A673 (cell line): ENCODE measurements around the gene LAGE3. TPM values are rescaled to one million over a fixed set of nuclear protein-coding genes. Genes with fewer than 3 reads are reported as not detected.

Experiments
- BruUV-seq: library from RNA; stranded (reverse); fragments of 400-500 nt; replicated peaks from 2 replicates; lab custom pipeline; 2021; lab: Mats Ljungman, UMichigan
- CTCF ChIA-PET: fragments of 300-600 bp; sonication (Branson Sonifier 250); formaldehyde crosslinking; loops from one replicate; lab custom pipeline; 2022; ENCODE audit warnings: antibody characterized with exemption; lab: Charles Lee
- POLR2A ChIA-PET: fragments of 300-600 bp; sonication (Branson Sonifier 250); formaldehyde crosslinking; loops from one replicate; lab custom pipeline; 2022; ENCODE audit warnings: antibody characterized with exemption; ENCODE audit not compliant: low non-redundant PET; lab: Charles Lee
- DNase-seq: peaks from one replicate; pipeline ENCODE4 v3.0.0-alpha.2; 2015; ENCODE audit warnings: low spot score
- H3K27ac ChIP-seq: fragments of 200-600 bp; sonication (generic); 2 replicates; pipeline ENCODE4 v1.5.1; 2016; ENCODE audit warnings: mixed run types, low read depth, mild to moderate bottlenecking, mixed read lengths, antibody characterized with exemption, low read length; ENCODE audit not compliant: poor library complexity, severe bottlenecking
- H3K27me3 ChIP-seq: fragments of 200-600 bp; sonication (generic); replicated peaks from 2 replicates; pipeline ENCODE4 v1.6.1; 2017; ENCODE audit warnings: mixed run types, low read depth, mild to moderate bottlenecking, mixed read lengths, antibody characterized with exemption, low read length; ENCODE audit not compliant: insufficient read depth, poor library complexity
- H3K36me3 ChIP-seq: fragments of 200-600 bp; sonication (generic); 2 replicates; pipeline ENCODE4 v1.6.1; 2016; ENCODE audit warnings: mixed run types, mild to moderate bottlenecking, mixed read lengths, antibody characterized with exemption, low read length; ENCODE audit not compliant: insufficient read depth, poor library complexity, severe bottlenecking
- H3K4me1 ChIP-seq: fragments of 200-600 bp; sonication (generic); 2 replicates; pipeline ENCODE4 v1.6.1; 2017; ENCODE audit warnings: mixed run types, mild to moderate bottlenecking, mixed read lengths, antibody characterized with exemption, low read length; ENCODE audit not compliant: insufficient read depth, poor library complexity, severe bottlenecking
- H3K4me3 ChIP-seq: fragments of 200-600 bp; sonication (generic); 2 replicates; pipeline ENCODE4 v1.5.1; 2016; ENCODE audit warnings: low read depth, mixed run types, mild to moderate bottlenecking, mixed read lengths, low read length; ENCODE audit not compliant: poor library complexity, severe bottlenecking
- H3K9me3 ChIP-seq: fragments of 200-600 bp; sonication (generic); 2 replicates; pipeline ENCODE4 v1.6.1; 2016; ENCODE audit warnings: mixed run types, low read depth, mild to moderate bottlenecking, mixed read lengths, antibody characterized with exemption, low read length; ENCODE audit not compliant: poor library complexity, severe bottlenecking
- CTCF ChIP-seq: fragments of 300-800, 200-600 bp; sonication (generic); conservative IDR thresholded peaks from 2 replicates; pipeline ENCODE4 v1.5.1; 2017; ENCODE audit warnings: low read depth, mild to moderate bottlenecking, antibody characterized with exemption, low read length, moderate library complexity, mixed read lengths
- EZH2 ChIP-seq: fragments of 200-600 bp; sonication (generic); IDR thresholded peaks from 2 replicates; pipeline ENCODE4 v1.6.1; 2017; ENCODE audit warnings: borderline replicate concordance, low read depth, mild to moderate bottlenecking, mixed read lengths, antibody characterized with exemption, low read length; ENCODE audit not compliant: poor library complexity, severe bottlenecking
- intact Hi-C: fragments of 100-400 bp; cut with micrococcal nuclease; formaldehyde crosslinking; loops from one replicate; pipeline ENCODE4 v1.10.0; 2022; ENCODE audit not compliant: unreplicated experiment
- total RNA-seq: library from RNA; stranded (reverse); gene quantifications from 2 replicates; pipeline ENCODE4 v1.2.3, GENCODE V29; 2021

LAGE3 gene
- total RNA-seq, 1 experiment from 2014 or later, result 34.6 TPM

GRCh38 chrX:154525606-154526490 lies 46.8 kb upstream of the LAGE3 start:
- BruUV-seq, result no TSS peak
- Histone ChIP-seq H3K4me3 (no peak overlapping the region), H3K4me1 (peaks cover 9% of the 10 kb centered on the region), H3K27ac (no peak overlapping the region), H3K36me3 (no peaks in the 10 kb centered on the region), H3K27me3 (no peaks in the 10 kb centered on the region), H3K9me3 (no peaks in the 10 kb centered on the region)
- ChIA-PET CTCF (no interaction called here), POLR2A (no interaction called here)
- DNase-seq, result no peak
- TF ChIP-seq EZH2 (no peak), CTCF (no peak)
- intact Hi-C loops, result no loop called here

- H3K27ac ChIP-seq, result no peak overlapping the region
- ChIA-PET POLR2A (no interaction called here), CTCF (no interaction called here)
- H3K9me3 ChIP-seq, result no peaks in the 10 kb centered on the region
- H3K4me1 ChIP-seq, result no peaks in the 10 kb centered on the region
- H3K4me3 ChIP-seq, result no peak overlapping the region
- intact Hi-C loops, result no loop called here
- H3K36me3 ChIP-seq, result no peaks in the 10 kb centered on the region
- H3K27me3 ChIP-seq, result no peaks in the 10 kb centered on the region
- TF ChIP-seq EZH2 (no peak), CTCF (no peak)
- no TSS peak for BruUV-seq
- no peak for DNase-seq
Observed at GRCh38 chrX:154519389-154519788, 40.3 kb upstream of the LAGE3 start.

GRCh38 chrX:154517101-154517781 lies 38.2 kb upstream of the LAGE3 start:
- H3K27me3 ChIP-seq, result no peaks in the 10 kb centered on the region
- intact Hi-C loops, result no loop called here
- peak overlapping the region; percentile 79 for H3K27ac ChIP-seq
- DNase-seq, result no peak
- H3K4me1 ChIP-seq, result no peaks in the 10 kb centered on the region
- BruUV-seq, result no TSS peak
- ChIA-PET CTCF (interaction anchor here (0.8 kb wide), 1 partner anchor 10 kb away, joined by 3 read pairs; no protein-coding TSS in a partner anchor), POLR2A (no interaction called here)
- peak overlapping the region; percentile 71 for H3K4me3 ChIP-seq
- no peaks in the 10 kb centered on the region for H3K36me3 ChIP-seq
- TF ChIP-seq CTCF (no peak), EZH2 (no peak)
- H3K9me3 ChIP-seq, result no peaks in the 10 kb centered on the region
